Astrocyte (in vitro differentiated cells and primary cell): ENCODE measurements around the gene ZW10. TPM values are rescaled to one million over a fixed set of nuclear protein-coding genes. Genes with fewer than 3 reads are reported as not detected.

Source experiments
- DNase-seq: peaks from one replicate; pipeline ENCODE4 v3.0.0-alpha.2; 2010; ENCODE audit warnings: low read depth
- FAIRE-seq: peaks from 2 replicates; lab custom pipeline; 2011; peaks lifted over from hg19 to GRCh38; lab: Jason Lieb, UNC
- H2AFZ ChIP-seq: 2 replicates; pipeline ENCODE4 v1.6.0; 2012; ENCODE audit warnings: low read depth, low read length, inconsistent platforms
- H3K27ac ChIP-seq: 2 replicates; pipeline ENCODE4 v1.5.1; 2011; ENCODE audit warnings: low read depth, low read length, inconsistent platforms
- H3K27me3 ChIP-seq: 2 replicates; pipeline ENCODE4 v1.6.0; 2011; ENCODE audit warnings: low read length, inconsistent platforms; ENCODE audit not compliant: insufficient read depth
- H3K36me3 ChIP-seq: 2 replicates; pipeline ENCODE4 v1.5.1; 2011; ENCODE audit warnings: low read length, inconsistent platforms; ENCODE audit not compliant: insufficient read depth
- H3K4me1 ChIP-seq: 2 replicates; pipeline ENCODE4 v1.5.1; 2011; ENCODE audit warnings: low read length, inconsistent platforms; ENCODE audit not compliant: insufficient read depth
- H3K4me2 ChIP-seq: 2 replicates; pipeline ENCODE4 v1.6.0; 2012; ENCODE audit warnings: low read length, inconsistent platforms
- H3K4me3 ChIP-seq: 2 replicates; pipeline ENCODE4 v1.5.1; 2011; ENCODE audit warnings: low read depth, mild to moderate bottlenecking, low read length, inconsistent platforms; ENCODE audit not compliant: insufficient read depth
- H3K79me2 ChIP-seq: 2 replicates; pipeline ENCODE4 v1.6.0; 2012; ENCODE audit warnings: mild to moderate bottlenecking, low read length, inconsistent platforms; ENCODE audit not compliant: insufficient read depth
- H3K9ac ChIP-seq: 2 replicates; pipeline ENCODE4 v1.6.0; 2012; ENCODE audit warnings: mild to moderate bottlenecking, low read length, inconsistent platforms
- H3K9me3 ChIP-seq: 2 replicates; pipeline ENCODE4 v1.5.1; 2012; ENCODE audit warnings: low read depth, mild to moderate bottlenecking, low read length, inconsistent platforms; ENCODE audit not compliant: insufficient read depth
- H4K20me1 ChIP-seq: 2 replicates; pipeline ENCODE4 v1.6.0; 2012; ENCODE audit warnings: low read length, inconsistent platforms; ENCODE audit not compliant: insufficient read depth
- H3K27ac Mint-ChIP-seq: one replicate; pipeline ENCODE4 v1.8.0; 2021; ENCODE audit warnings: mild to moderate bottlenecking, mixed read lengths; ENCODE audit not compliant: unreplicated experiment
- H3K27me3 Mint-ChIP-seq: one replicate; pipeline ENCODE4 v1.8.0; 2021; ENCODE audit warnings: low read depth, mixed read lengths; ENCODE audit not compliant: unreplicated experiment
- H3K36me3 Mint-ChIP-seq: one replicate; pipeline ENCODE4 v1.8.0; 2021; ENCODE audit warnings: low read depth, mixed read lengths; ENCODE audit not compliant: unreplicated experiment
- H3K4me1 Mint-ChIP-seq: one replicate; pipeline ENCODE4 v1.8.0; 2021; ENCODE audit warnings: low read depth, mixed read lengths; ENCODE audit not compliant: unreplicated experiment
- H3K4me3 Mint-ChIP-seq: one replicate; pipeline ENCODE4 v1.8.0; 2021; ENCODE audit warnings: mild to moderate bottlenecking, moderate library complexity, mixed read lengths; ENCODE audit not compliant: unreplicated experiment
- H3K9me3 Mint-ChIP-seq: one replicate; pipeline ENCODE4 v1.8.0; 2021; ENCODE audit warnings: mild to moderate bottlenecking, mixed read lengths; ENCODE audit not compliant: unreplicated experiment
- CTCF ChIP-seq: IDR thresholded peaks from 2 replicates; pipeline ENCODE4 v1.5.1; 2011; ENCODE audit warnings: low read depth, mild to moderate bottlenecking, inconsistent platforms, low read length, moderate library complexity; ENCODE audit not compliant: insufficient read depth
- EZH2 ChIP-seq: IDR thresholded peaks from 2 replicates; pipeline ENCODE4 v1.6.1; 2012; ENCODE audit warnings: mild to moderate bottlenecking, low read length, inconsistent platforms; ENCODE audit not compliant: insufficient read depth
- total RNA-seq: library from RNA; stranded (reverse); gene quantifications from 2 replicates; pipeline ENCODE4 v1.2.1, GENCODE V29; 2021

The ZW10 gene
- total RNA-seq, 1 donor from 2014 or later, result 17.9 TPM

GRCh38 chr11:113715882-113716625, 57.4 kb downstream of the ZW10 start:
- H3K36me3 Mint-ChIP-seq, result peaks cover 19% of the 10 kb centered on the region
- Histone ChIP-seq H4K20me1 (no peaks in the 10 kb centered on the region), H3K4me3 (no peak overlapping the region), H3K4me1 (no peaks in the 10 kb centered on the region), H3K79me2 (no peaks in the 10 kb centered on the region), H3K27ac (no peak overlapping the region), H3K9ac (no peak overlapping the region), H3K36me3 (no peaks in the 10 kb centered on the region), H2AFZ (no peak overlapping the region), H3K9me3 (no peaks in the 10 kb centered on the region), H3K4me2 (no peak overlapping the region), H3K27me3 (no peaks in the 10 kb centered on the region)
- H3K4me1 Mint-ChIP-seq, result no peaks in the 10 kb centered on the region
- no peak overlapping the region for H3K4me3 Mint-ChIP-seq
- no peak overlapping the region for H3K27ac Mint-ChIP-seq
- no peak for FAIRE-seq
- no peaks in the 10 kb centered on the region for H3K27me3 Mint-ChIP-seq
- no peak for DNase-seq
- H3K9me3 Mint-ChIP-seq, result peaks cover 12% of the 10 kb centered on the region
- TF ChIP-seq EZH2 (no peak), CTCF (no peak)

GRCh38 chr11:113715273-113715672, 58.2 kb downstream of the ZW10 start:
- H3K4me3 Mint-ChIP-seq, result no peak overlapping the region
- Histone ChIP-seq H3K4me1 (no peaks in the 10 kb centered on the region), H3K4me2 (no peak overlapping the region), H3K36me3 (no peaks in the 10 kb centered on the region), H2AFZ (no peak overlapping the region), H3K27ac (no peak overlapping the region), H4K20me1 (no peaks in the 10 kb centered on the region), H3K9ac (no peak overlapping the region), H3K27me3 (no peaks in the 10 kb centered on the region), H3K79me2 (no peaks in the 10 kb centered on the region), H3K4me3 (no peak overlapping the region), H3K9me3 (no peaks in the 10 kb centered on the region)
- no peak for FAIRE-seq
- H3K9me3 Mint-ChIP-seq, result peaks cover 10% of the 10 kb centered on the region
- TF ChIP-seq EZH2 (no peak), CTCF (no peak)
- peaks cover 19% of the 10 kb centered on the region for H3K36me3 Mint-ChIP-seq
- no peaks in the 10 kb centered on the region for H3K27me3 Mint-ChIP-seq
- no peaks in the 10 kb centered on the region for H3K4me1 Mint-ChIP-seq
- H3K27ac Mint-ChIP-seq, result no peak overlapping the region
- no peak for DNase-seq

GRCh38 chr11:113710989-113711388, 62.5 kb downstream of the ZW10 start:
- H3K4me1 ChIP-seq, result no peaks in the 10 kb centered on the region
- no peaks in the 10 kb centered on the region for H3K4me1 Mint-ChIP-seq
- FAIRE-seq, result no peak

More at GRCh38 chr11:113710989-113711388, 62.5 kb downstream of the ZW10 start:
- Histone ChIP-seq H3K4me2 (no peak overlapping the region), H3K79me2 (no peaks in the 10 kb centered on the region), H3K9me3 (peaks cover 3% of the 10 kb centered on the region), H4K20me1 (no peaks in the 10 kb centered on the region), H2AFZ (no peak overlapping the region), H3K27ac (no peak overlapping the region), H3K36me3 (no peaks in the 10 kb centered on the region), H3K4me3 (no peak overlapping the region), H3K27me3 (no peaks in the 10 kb centered on the region), H3K9ac (no peak overlapping the region)
- Mint-ChIP-seq H3K27me3 (no peaks in the 10 kb centered on the region), H3K9me3 (peaks cover 2% of the 10 kb centered on the region), H3K4me3 (no peak overlapping the region), H3K36me3 (peaks cover 7% of the 10 kb centered on the region), H3K27ac (no peak overlapping the region)
- TF ChIP-seq EZH2 (no peak), CTCF (no peak)
- no peak for DNase-seq
